ENCODE results near the gene HTR3E.
"Not testable (repeated sequence)": the region's sequence is repeated elsewhere in the genome, so short reads cannot be mapped to it uniquely, and the experiment has no call there.

GRCh38 chr3:184071142-184071541 is 25.7 kb upstream of the HTR3E start:
- not testable (repeated sequence) for TF ChIP-seq CTCF (IDR thresholded peaks at IDR 0.05; ENCODE audit: low read length); EZH2 (IDR thresholded peaks at IDR 0.05; ENCODE audit: borderline replicate concordance, low read length)
